SU-DHL-6 (cell line): ENCODE results near the gene MYLK4.

Experiments
- H2AFZ ChIP-seq: fragments of 200-600 bp; sonication (generic); 2 replicates; pipeline ENCODE4 v1.6.1; 2014; ENCODE audit warnings: low read depth, mild to moderate bottlenecking, moderate library complexity, mixed read lengths, antibody characterized with exemption, low read length; ENCODE audit not compliant: severe bottlenecking
- H3F3A ChIP-seq: fragments of 200-600 bp; shearing (Covaris generic); 2 replicates; pipeline ENCODE4 v1.6.0; 2016; ENCODE audit warnings: antibody characterized with exemption, mild to moderate bottlenecking; ENCODE audit not compliant: insufficient read depth
- H3K27ac ChIP-seq: fragments of 200-600 bp; sonication (generic); 2 replicates; pipeline ENCODE4 v1.5.1; 2016; ENCODE audit warnings: low read depth, mild to moderate bottlenecking, low read length, moderate library complexity, mixed read lengths
- H3K27me3 ChIP-seq: fragments of 200-600 bp; sonication (generic), shearing (Covaris generic); 2 replicates; pipeline ENCODE4 v1.6.0; 2014; ENCODE audit warnings: mild to moderate bottlenecking, low read length
- H3K36me3 ChIP-seq: fragments of 200-600 bp; sonication (generic); 2 replicates; pipeline ENCODE4 v1.6.1; 2014; ENCODE audit warnings: mild to moderate bottlenecking, low read length, mixed read lengths
- H3K4me2 ChIP-seq: fragments of 300-600, 200-600 bp; shearing (Covaris generic), sonication (generic); 2 replicates; pipeline ENCODE4 v1.6.0; 2014; ENCODE audit warnings: low read length, low read depth, mild to moderate bottlenecking; ENCODE audit not compliant: poor library complexity, severe bottlenecking
- H3K4me3 ChIP-seq: fragments of 200-600 bp; sonication (generic); 2 replicates; pipeline ENCODE4 v1.5.1; 2014; ENCODE audit warnings: antibody characterized with exemption, low read length, mild to moderate bottlenecking, mixed read lengths; ENCODE audit not compliant: insufficient read depth, poor library complexity, severe bottlenecking
- H3K79me2 ChIP-seq: fragments of 200-600 bp; sonication (generic); 2 replicates; pipeline ENCODE4 v1.6.1; 2014; ENCODE audit warnings: mild to moderate bottlenecking, low read length, moderate library complexity; ENCODE audit not compliant: insufficient read depth
- H3K9ac ChIP-seq: fragments of 200-600 bp; sonication (generic); 2 replicates; pipeline ENCODE4 v1.7.0; 2014; ENCODE audit warnings: mild to moderate bottlenecking, low read length
- H3K9me2 ChIP-seq: fragments of 200-600 bp; sonication (generic); replicated peaks from 2 replicates; pipeline ENCODE4 v1.6.1; 2014; ENCODE audit warnings: low read length; ENCODE audit not compliant: insufficient read depth
- H3K9me3 ChIP-seq: fragments of 200-600 bp; sonication (generic); 2 replicates; pipeline ENCODE4 v1.6.1; 2014; ENCODE audit warnings: low read length, mixed read lengths; ENCODE audit not compliant: insufficient read depth
- H4K20me1 ChIP-seq: fragments of 200-600 bp; sonication (generic); 2 replicates; pipeline ENCODE4 v1.6.1; 2014; ENCODE audit warnings: low read depth, mild to moderate bottlenecking, antibody characterized with exemption, low read length, moderate library complexity, mixed read lengths
- CTCF ChIP-seq: fragments of 200-600 bp; sonication (generic); IDR thresholded peaks from one replicate; pipeline ENCODE4 v1.5.1; 2017; ENCODE audit warnings: antibody characterized with exemption, mild to moderate bottlenecking, low read length, moderate library complexity; ENCODE audit not compliant: insufficient read depth, poor library complexity, severe bottlenecking
- EZH2phosphoT487 ChIP-seq: fragments of 200-600 bp; sonication (generic), shearing (Covaris generic); conservative IDR thresholded peaks from 2 replicates; pipeline ENCODE4 v1.6.1; 2018; ENCODE audit warnings: mild to moderate bottlenecking, antibody characterized with exemption, low read length, moderate library complexity, mixed read lengths

The MYLK4 gene

DNA sequence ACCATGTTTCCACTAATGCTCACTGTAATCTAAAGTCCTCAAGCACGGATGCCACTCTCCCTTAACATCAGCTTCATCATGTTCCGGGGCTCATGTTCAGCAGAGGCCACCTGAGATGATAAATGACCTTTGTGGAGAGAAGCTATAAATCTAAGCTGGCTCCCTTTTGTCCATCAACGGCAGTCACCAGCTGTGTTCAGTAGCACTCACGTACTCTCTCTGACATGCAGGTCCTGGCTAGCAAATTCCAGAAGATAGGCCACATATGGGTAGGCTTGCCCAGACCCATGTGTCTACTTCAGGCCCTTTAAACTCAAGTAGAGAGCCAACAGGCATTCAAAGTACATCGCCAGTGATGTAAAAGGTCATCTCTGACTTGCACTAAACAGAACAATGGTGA lies 38.6 kb downstream of the MYLK4 start:
- H3K4me2 ChIP-seq, result no peak overlapping the region
- no peaks in the 10 kb centered on the region for H4K20me1 ChIP-seq
- no peak overlapping the region for H2AFZ ChIP-seq
- peaks cover 31% of the 10 kb centered on the region; the same call in 1 of the 2 replicates for H3K9me3 ChIP-seq
- no peaks in the 10 kb centered on the region for H3K79me2 ChIP-seq
- no peaks in the 10 kb centered on the region for H3K36me3 ChIP-seq
- no peaks in the 10 kb centered on the region for H3F3A ChIP-seq
- peaks cover 4% of the 10 kb centered on the region; the same call in 1 of the 2 replicates for H3K27me3 ChIP-seq
- H3K27ac ChIP-seq, result no peak overlapping the region
- no peak for TF ChIP-seq EZH2phosphoT487
- TF ChIP-seq CTCF, result no peak
- no peak overlapping the region for H3K9ac ChIP-seq
- H3K9me2 ChIP-seq, result no peaks in the 10 kb centered on the region
- no peak overlapping the region for H3K4me3 ChIP-seq

DNA sequence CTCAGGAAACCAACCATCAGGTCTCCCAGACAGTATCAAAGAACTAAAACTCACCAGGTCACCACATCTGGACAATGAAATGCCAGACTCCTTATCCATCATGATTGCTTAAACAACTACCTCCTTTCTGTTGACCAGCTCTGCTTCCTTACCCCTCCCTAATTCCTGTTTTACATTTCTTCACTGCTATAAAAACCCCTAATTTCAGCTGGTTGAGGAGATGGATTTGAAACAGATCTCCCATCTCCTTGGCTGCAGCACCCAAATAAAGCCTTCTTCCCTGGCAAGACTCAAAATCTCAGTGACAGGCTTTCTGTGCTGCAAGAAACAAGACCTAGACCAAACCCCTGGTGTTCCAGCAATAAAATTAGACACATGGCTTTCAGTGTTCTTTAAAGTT lies 40.3 kb downstream of the MYLK4 start:
- H3K9me3 ChIP-seq, result peaks cover 31% of the 10 kb centered on the region; the same call in 1 of the 2 replicates
- TF ChIP-seq CTCF (no peak), EZH2phosphoT487 (no peak)
- no peaks in the 10 kb centered on the region for H4K20me1 ChIP-seq
- H3K27me3 ChIP-seq, result peaks cover 4% of the 10 kb centered on the region; the same call in 1 of the 2 replicates
- H3K9me2 ChIP-seq, result no peaks in the 10 kb centered on the region
- H3K79me2 ChIP-seq, result no peaks in the 10 kb centered on the region
- H3K36me3 ChIP-seq, result no peaks in the 10 kb centered on the region
- H3K4me3 ChIP-seq, result no peak overlapping the region
- H2AFZ ChIP-seq, result no peak overlapping the region
- H3F3A ChIP-seq, result no peaks in the 10 kb centered on the region
- H3K4me2 ChIP-seq, result no peak overlapping the region
- no peak overlapping the region for H3K27ac ChIP-seq
- H3K9ac ChIP-seq, result no peak overlapping the region

- H3K9ac ChIP-seq, result no peak overlapping the region
- H2AFZ ChIP-seq, result no peak overlapping the region
- H3K4me3 ChIP-seq, result no peak overlapping the region
- no peak overlapping the region for H3K4me2 ChIP-seq
- no peaks in the 10 kb centered on the region for H3K9me2 ChIP-seq
- H3F3A ChIP-seq, result no peaks in the 10 kb centered on the region
- no peak overlapping the region for H3K27ac ChIP-seq
- TF ChIP-seq CTCF (no peak), EZH2phosphoT487 (no peak)
- no peaks in the 10 kb centered on the region for H3K79me2 ChIP-seq
- peaks cover 31% of the 10 kb centered on the region; the same call in 1 of the 2 replicates for H3K9me3 ChIP-seq
- H4K20me1 ChIP-seq, result no peaks in the 10 kb centered on the region
- no peaks in the 10 kb centered on the region for H3K36me3 ChIP-seq
- peaks cover 4% of the 10 kb centered on the region; the same call in 1 of the 2 replicates for H3K27me3 ChIP-seq
Measured at GRCh38 chr6:2708456-2708855, 42.3 kb downstream of the MYLK4 start.

DNA sequence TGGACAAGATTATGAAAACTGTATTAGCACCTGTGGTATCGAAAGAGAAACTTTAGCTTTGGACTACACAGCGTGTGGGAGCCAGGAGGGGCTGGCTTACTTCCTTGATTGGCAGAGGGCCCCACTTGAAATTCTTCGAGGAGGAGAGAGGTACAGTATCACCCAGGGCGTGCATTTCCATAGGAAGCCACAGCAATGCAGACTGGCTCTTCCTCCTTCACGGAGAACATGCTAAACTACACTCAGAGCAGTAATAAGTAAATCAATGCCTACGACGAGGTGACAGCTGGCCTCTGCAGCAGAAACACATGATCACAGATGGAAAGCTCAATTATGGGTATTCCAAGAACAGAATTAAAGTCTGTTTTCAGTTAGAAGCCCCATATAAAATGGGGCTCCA lies 44.2 kb downstream of the MYLK4 start:
- H3K27ac ChIP-seq, result no peak overlapping the region
- peaks cover 24% of the 10 kb centered on the region; the same call in 1 of the 2 replicates for H3K9me3 ChIP-seq
- TF ChIP-seq EZH2phosphoT487 (no peak), CTCF (no peak)
- H3K36me3 ChIP-seq, result no peaks in the 10 kb centered on the region
- no peaks in the 10 kb centered on the region for H3F3A ChIP-seq
- H3K4me2 ChIP-seq, result no peak overlapping the region
- no peak overlapping the region for H3K9ac ChIP-seq
- peaks cover 3% of the 10 kb centered on the region; the same call in 1 of the 2 replicates for H3K27me3 ChIP-seq
- H3K79me2 ChIP-seq, result no peaks in the 10 kb centered on the region
- H2AFZ ChIP-seq, result no peak overlapping the region
- no peak overlapping the region for H3K4me3 ChIP-seq
- H4K20me1 ChIP-seq, result no peaks in the 10 kb centered on the region
- H3K9me2 ChIP-seq, result no peaks in the 10 kb centered on the region
